Astrocyte (in vitro differentiated cells and primary cell): ENCODE results near the gene CBFA2T2.

Source experiments
- CTCF ChIP-seq: IDR thresholded peaks from 2 replicates; pipeline ENCODE4 v1.5.1; 2011; ENCODE audit warnings: low read depth, mild to moderate bottlenecking, inconsistent platforms, low read length, moderate library complexity; ENCODE audit not compliant: insufficient read depth
- EZH2 ChIP-seq: IDR thresholded peaks from 2 replicates; pipeline ENCODE4 v1.6.1; 2012; ENCODE audit warnings: mild to moderate bottlenecking, low read length, inconsistent platforms; ENCODE audit not compliant: insufficient read depth

DNA sequence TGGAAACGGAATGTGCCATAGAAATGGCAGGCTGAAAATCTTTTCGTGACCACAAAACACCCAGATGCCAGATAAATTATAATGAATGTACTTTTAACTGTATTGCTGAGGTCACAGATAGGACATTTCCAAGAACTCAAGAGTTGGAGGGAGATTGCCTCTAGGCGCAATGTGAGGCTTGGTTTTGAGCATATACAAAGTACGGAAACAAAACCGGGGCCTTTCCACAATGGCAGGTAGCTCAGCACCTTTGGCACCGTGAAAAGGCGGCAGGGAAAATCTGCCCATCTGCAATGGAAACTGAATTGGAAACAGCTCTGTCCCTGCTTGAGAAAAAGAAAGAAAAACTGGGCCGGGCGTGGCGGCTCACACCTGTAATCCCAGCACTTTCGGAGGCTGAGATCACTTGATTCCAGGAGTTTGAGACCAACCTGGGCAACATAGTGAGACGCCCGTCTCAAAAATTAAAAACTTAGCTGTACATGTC, 161.7 kb downstream of the CBFA2T2 start:
- TF ChIP-seq CTCF (no peak), EZH2 (no peak)
